Body of pancreas (tissue), 4 donors: ENCODE results near the gene PRSS57.
A peak's percentile ranks its signal among the peaks of the same experiment; 100 is the strongest.

Source experiments
- CTCF ChIP-seq, 7 experiments: fragments of 450-650 bp in 4 of 7; fragments of 200-600 bp in 3 of 7; sonication (generic) in 3 of 7; IDR thresholded peaks; one replicate each; pipeline ENCODE4 v1.5.1; 2016 to 2019; ENCODE audit warnings: antibody characterized with exemption in 7 of 7
- POLR2A ChIP-seq, 3 donors: fragments of 450-650 bp; IDR thresholded peaks; one replicate each; pipeline ENCODE4 v1.6.1; 2016; ENCODE audit warnings: antibody characterized with exemption in 3 of 3, mild to moderate bottlenecking in 2 of 3

- TF ChIP-seq CTCF (IDR thresholded peaks at IDR 0.05) (no peak), POLR2A (IDR thresholded peaks at IDR 0.05) (peak in 1 of 3 donors; percentile 35)
Measured at GRCh38 chr19:662207-662961, 32.9 kb downstream of the PRSS57 start.
